HCT116 (cell line): ENCODE measurements around the gene GSDMA. TPM values are rescaled to one million over a fixed set of nuclear protein-coding genes. Genes with fewer than 3 reads are reported as not detected.

Source experiments
- ATAC-seq: fragments of 200-7000 bp; cut with Tn5 transposase; 2 replicates; pipeline ENCODE4 v1.9.1; 2020; ENCODE audit warnings: mild to moderate bottlenecking, moderate library complexity
- BruUV-seq: library from RNA; stranded (reverse); fragments of 400-500 nt; replicated peaks from 2 replicates; lab custom pipeline; 2021; lab: Mats Ljungman, UMichigan
- CTCF ChIA-PET: fragments of 300-600 bp; sonication (Branson Sonifier 250); formaldehyde crosslinking; loops from one replicate; lab custom pipeline; 2021; ENCODE audit warnings: antibody characterized with exemption; lab: Charles Lee
- POLR2A ChIA-PET: fragments of 300-600, 350-600 bp; sonication (Branson Sonifier 250); formaldehyde crosslinking; loops from one replicate; lab custom pipeline; 2021; ENCODE audit warnings: antibody characterized with exemption; lab: Charles Lee
- RAD21 ChIA-PET, 2 experiments: fragments of 300-600 bp; sonication (Branson Sonifier 250); formaldehyde crosslinking; loops; one replicate each; lab custom pipeline; 2023; ENCODE audit warnings: low total read pairs in 2 of 2; ENCODE audit not compliant: uncharacterized antibody in 2 of 2, unreplicated experiment in 2 of 2, low non-redundant PET in 1 of 2; lab: Charles Lee
- DNase-seq: peaks from one replicate; pipeline ENCODE4 v3.0.0-alpha.2; 2010; ENCODE audit warnings: low read depth, low spot score
- H2AFZ ChIP-seq: fragments of 200-600 bp; shearing (Covaris generic), sonication (generic); 2 replicates; pipeline ENCODE4 v1.6.1; 2017; ENCODE audit warnings: low read depth, mixed run types, mixed read lengths, antibody characterized with exemption, low read length; ENCODE audit not compliant: poor library complexity, severe bottlenecking
- H3K27ac ChIP-seq: 2 replicates; pipeline ENCODE4 v1.5.1; 2012; ENCODE audit warnings: low read depth, low read length
- H3K27me3 ChIP-seq: fragments of 200-600 bp; sonication (generic); 2 replicates; pipeline ENCODE4 v1.6.1; 2016; ENCODE audit warnings: mixed run types, low read length, mixed read lengths; ENCODE audit not compliant: insufficient read depth
- H3K36me3 ChIP-seq, 2 experiments: fragments of 200-500 bp in 1 of 2; fragments of 200-600 bp in 1 of 2; sonication (Bioruptor generic) in 1 of 2; sonication (generic) in 1 of 2; 2 replicates each; pipeline versions ENCODE4 v1.5.1 to v1.6.1; 2014 to 2016; ENCODE audit warnings: low read length in 2 of 2, inconsistent platforms in 1 of 2, mixed read lengths in 1 of 2, mixed run types in 1 of 2; ENCODE audit not compliant: insufficient read depth in 2 of 2, control insufficient read depth in 1 of 2
- H3K4me1 ChIP-seq, 2 experiments: fragments of 200-600 bp in 1 of 2; sonication (generic) in 1 of 2; 2 replicates each; pipeline versions ENCODE4 v1.5.1 to v1.6.1; 2012 to 2017; ENCODE audit warnings: low read length in 2 of 2, inconsistent platforms in 1 of 2, mild to moderate bottlenecking in 1 of 2, mixed read lengths in 1 of 2, mixed run types in 1 of 2, moderate library complexity in 1 of 2; ENCODE audit not compliant: insufficient read depth in 2 of 2, control insufficient read depth in 1 of 2
- H3K4me2 ChIP-seq: fragments of 200-600 bp; sonication (generic); 2 replicates; pipeline ENCODE4 v1.6.1; 2017; ENCODE audit warnings: mixed run types, low read length, mixed read lengths
- H3K4me3 ChIP-seq, 2 experiments: fragments of 200-600 bp in 1 of 2; sonication (generic) in 1 of 2; replicated peaks in 1 of 2; 2 replicates each; pipeline ENCODE4 v1.5.1; 2011 to 2016; ENCODE audit warnings: low read length in 2 of 2, control low read depth in 1 of 2, low read depth in 1 of 2, mild to moderate bottlenecking in 1 of 2, mixed read lengths in 1 of 2, mixed run types in 1 of 2
- H3K79me2 ChIP-seq: fragments of 200-600 bp; sonication (generic); 2 replicates; pipeline ENCODE4 v1.6.1; 2017; ENCODE audit warnings: mild to moderate bottlenecking, mixed run types, low read length, moderate library complexity, mixed read lengths; ENCODE audit not compliant: insufficient read depth
- H3K9ac ChIP-seq: fragments of 200-600 bp; sonication (generic); 2 replicates; pipeline ENCODE4 v1.6.1; 2016; ENCODE audit warnings: low read length, mixed read lengths
- H3K9me2 ChIP-seq: fragments of 200-600 bp; sonication (generic), shearing (Covaris generic); 2 replicates; pipeline ENCODE4 v1.6.1; 2017; ENCODE audit warnings: mixed run types, mild to moderate bottlenecking, moderate library complexity; ENCODE audit not compliant: insufficient read depth
- H3K9me3 ChIP-seq, 2 experiments: fragments of 200-500 bp in 1 of 2; fragments of 200-600 bp in 1 of 2; sonication (Bioruptor generic) in 1 of 2; sonication (generic) in 1 of 2; 2 replicates each; pipeline ENCODE4 v1.6.1; 2014 to 2017; ENCODE audit warnings: low read length in 2 of 2, mixed read lengths in 2 of 2, inconsistent platforms in 1 of 2, low read depth in 1 of 2, mild to moderate bottlenecking in 1 of 2, mixed run types in 1 of 2, moderate library complexity in 1 of 2; ENCODE audit not compliant: control insufficient read depth in 1 of 2, insufficient read depth in 1 of 2
- H4K20me1 ChIP-seq: fragments of 200-600 bp; sonication (generic), shearing (Covaris generic); 2 replicates; pipeline ENCODE4 v1.6.1; 2017; ENCODE audit warnings: mixed run types, mild to moderate bottlenecking, moderate library complexity; ENCODE audit not compliant: insufficient read depth
- ATF3 ChIP-seq: IDR thresholded peaks from 2 replicates; pipeline ENCODE4 v1.6.1; 2012
- CTCF ChIP-seq, 3 experiments: fragments of 200-600 bp in 1 of 3; sonication (generic) in 1 of 3; IDR thresholded peaks in 2 of 3; conservative IDR thresholded peaks in 1 of 3; 2 replicates each; pipeline ENCODE4 v1.5.1; 2012 to 2017; ENCODE audit warnings: low read depth in 2 of 3, low read length in 2 of 3, antibody characterized with exemption in 1 of 3, borderline replicate concordance in 1 of 3, control low read depth in 1 of 3, mild to moderate bottlenecking in 1 of 3, mixed read lengths in 1 of 3, mixed run types in 1 of 3, moderate library complexity in 1 of 3; ENCODE audit not compliant: insufficient read depth in 1 of 3
- EGR1 ChIP-seq: IDR thresholded peaks from 2 replicates; pipeline ENCODE4 v1.6.1; 2012; ENCODE audit warnings: low read depth
- EZH2 ChIP-seq: fragments of 200-600 bp; sonication (generic); IDR thresholded peaks from 2 replicates; pipeline ENCODE4 v1.6.1; 2017; ENCODE audit warnings: antibody characterized with exemption, mixed run types
- FOSL1 ChIP-seq: IDR thresholded peaks from 2 replicates; pipeline ENCODE4 v1.6.1; 2012; ENCODE audit warnings: low read depth
- JUND ChIP-seq: IDR thresholded peaks from 2 replicates; pipeline ENCODE4 v1.6.1; 2012
- MAX ChIP-seq: IDR thresholded peaks from 2 replicates; pipeline ENCODE4 v1.6.1; 2012
- POLR2AphosphoS5 ChIP-seq: IDR thresholded peaks from 2 replicates; pipeline ENCODE4 v1.6.1; 2011; ENCODE audit warnings: mild to moderate bottlenecking, low read depth, low read length, moderate library complexity
- RAD21 ChIP-seq: IDR thresholded peaks from 2 replicates; pipeline ENCODE4 v1.6.1; 2012; ENCODE audit warnings: low read depth, mild to moderate bottlenecking
- REST ChIP-seq: IDR thresholded peaks from 2 replicates; pipeline ENCODE4 v1.6.1; 2012; ENCODE audit warnings: low read depth
- SIN3A ChIP-seq: IDR thresholded peaks from 2 replicates; pipeline ENCODE4 v1.6.1; 2012; ENCODE audit warnings: low read depth
- SP1 ChIP-seq: IDR thresholded peaks from 2 replicates; pipeline ENCODE4 v1.6.1; 2012; ENCODE audit warnings: low read depth
- YY1 ChIP-seq: IDR thresholded peaks from 2 replicates; pipeline ENCODE4 v1.6.1; 2011; ENCODE audit warnings: low read length, low read depth, moderate library complexity, mild to moderate bottlenecking; ENCODE audit not compliant: insufficient replicate concordance; ENCODE audit errors: extremely low read depth
- ZBTB33 ChIP-seq: IDR thresholded peaks from 2 replicates; pipeline ENCODE4 v1.6.1; 2011; ENCODE audit warnings: mild to moderate bottlenecking, low read length, moderate library complexity; ENCODE audit not compliant: insufficient replicate concordance; ENCODE audit errors: extremely low read depth
- ZFX ChIP-seq: fragments of 450-650 bp; IDR thresholded peaks from 2 replicates; pipeline ENCODE4 v1.6.1; 2017
- ZNF274 ChIP-seq: fragments of 200-500 bp; sonication (Bioruptor generic); IDR thresholded peaks from 2 replicates; pipeline ENCODE4 v1.6.1; 2014; ENCODE audit warnings: mild to moderate bottlenecking, low read depth, low read length, inconsistent platforms
- intact Hi-C: fragments of 100-400 bp; cut with micrococcal nuclease; formaldehyde crosslinking; loops from 2 replicates; pipeline ENCODE4 v1.10.0; 2022
- total RNA-seq: library from RNA; stranded (reverse); gene quantifications from one replicate; pipeline ENCODE4 v1.2.1, GENCODE V29; 2021; ENCODE audit not compliant: unreplicated experiment

GSDMA gene
- total RNA-seq, 1 experiment from 2014 or later, result not detected

- Histone ChIP-seq H3K9ac (no peak overlapping the region), H3K9me3 (no peaks in the 10 kb centered on the region), H3K79me2 (no peaks in the 10 kb centered on the region), H2AFZ (no peak overlapping the region), H3K27me3 (peaks cover 9% of the 10 kb centered on the region; the same call in 1 of the 2 replicates), H3K9me2 (no peaks in the 10 kb centered on the region), H3K4me3 (no peak overlapping the region), H3K4me1 (no peaks in the 10 kb centered on the region), H3K27ac (no peak overlapping the region), H3K4me2 (no peak overlapping the region), H4K20me1 (no peaks in the 10 kb centered on the region), H3K36me3 (no peaks in the 10 kb centered on the region)
- no TSS peak for BruUV-seq
- ChIA-PET POLR2A (no interaction called here), CTCF (interaction anchor here (0.6 kb wide), 1 partner anchor 15 kb away, joined by 4 read pairs; no protein-coding TSS in a partner anchor), RAD21 (no interaction called here)
- no peak for TF ChIP-seq EZH2
- TF ChIP-seq FOSL1, result no peak
- no peak for TF ChIP-seq REST
- TF ChIP-seq POLR2AphosphoS5, result no peak
- TF ChIP-seq ZNF274, result no peak
- TF ChIP-seq MAX, result no peak
- no peak for TF ChIP-seq RAD21
- no peak for TF ChIP-seq ATF3
- TF ChIP-seq YY1, result no peak
- no peak for TF ChIP-seq JUND
- no peak for TF ChIP-seq EGR1
- TF ChIP-seq SP1, result no peak
- no peak for TF ChIP-seq ZBTB33
- TF ChIP-seq ZFX, result no peak
- TF ChIP-seq SIN3A, result no peak
- TF ChIP-seq CTCF (IDR thresholded peaks at IDR 0.05 in 2 of 3, conservative IDR thresholded peaks at IDR 0.05 in 1 of 3; ENCODE audit: borderline replicate concordance in 1 of 3, insufficient read depth in 1 of 3, low read depth in 2 of 3, low read length in 2 of 3), result no peak
- no peak for DNase-seq
- intact Hi-C loops, result no loop called here
- no peak for ATAC-seq
These were observed 10.7 kb downstream of the GSDMA start for GRCh38 chr17:39973496-39973895.
